K562 (cell line): ENCODE measurements around the gene VARS1. TPM values are rescaled to one million over a fixed set of nuclear protein-coding genes. Genes with fewer than 3 reads are reported as not detected.
"Not testable (repeated sequence)": the region's sequence is repeated elsewhere in the genome, so short reads cannot be mapped to it uniquely, and the experiment has no call there.

ENCODE experiments used
- ATAC-seq: fragments of 200-7000 bp; cut with Tn5 transposase; 3 replicates; pipeline ENCODE4 v1.9.1; 2020; ENCODE audit warnings: moderate library complexity
- BruUV-seq: library from RNA; stranded (reverse); fragments of 400-500 nt; replicated peaks from 2 replicates; lab custom pipeline; 2021; lab: Mats Ljungman, UMichigan
- CTCF ChIA-PET: fragments of 300-600 bp; formaldehyde crosslinking; extraction: SDS; loops from one replicate; lab custom pipeline; 2021; ENCODE audit warnings: low intra/inter-chr PET ratio; lab: Yijun Ruan, JAX
- POLR2A ChIA-PET: fragments of 300-600, 350-650 bp; sonication (Branson Sonifier 250); formaldehyde crosslinking; extraction: SDS; loops from one replicate; lab custom pipeline; 2021; ENCODE audit warnings: antibody characterized with exemption, inconsistent platforms; lab: Yijun Ruan, JAX
- DNase-seq, 4 experiments: peaks; one replicate each; pipeline versions ENCODE4 v3.0.0 to v3.0.0-alpha.2; 2011 to 2018; ENCODE audit warnings: low spot score in 3 of 4, mixed read lengths in 3 of 4; ENCODE audit errors: extremely low read depth in 1 of 4
- FAIRE-seq: peaks from 2 replicates; lab custom pipeline; 2011; peaks lifted over from hg19 to GRCh38; lab: Jason Lieb, UNC
- H2AFZ ChIP-seq: 2 replicates; pipeline ENCODE4 v1.6.0; 2011; ENCODE audit warnings: low read depth, low read length, control low read depth, inconsistent platforms
- H3K27ac ChIP-seq: fragments of 200-600 bp; 3 replicates; pipeline ENCODE4 v1.8.0; 2011; ENCODE audit warnings: low read depth, mild to moderate bottlenecking, control low read depth, inconsistent platforms, low read length, moderate library complexity, mixed read lengths; ENCODE audit errors: extremely low read depth
- H3K27me3 ChIP-seq, 2 experiments: fragments of 300-600 bp in 1 of 2; 2 replicates in 1 of 2; 3 replicates in 1 of 2; pipeline versions ENCODE4 v1.6.0 to v1.8.0; 2011; ENCODE audit warnings: inconsistent platforms in 2 of 2, low read length in 2 of 2, mild to moderate bottlenecking in 1 of 2, mixed read lengths in 1 of 2, moderate library complexity in 1 of 2; ENCODE audit not compliant: control insufficient read depth in 2 of 2, insufficient read depth in 2 of 2
- H3K36me3 ChIP-seq: fragments of 300-600 bp; 3 replicates; pipeline ENCODE4 v1.8.0; 2011; ENCODE audit warnings: mild to moderate bottlenecking, low read length, inconsistent platforms; ENCODE audit not compliant: control insufficient read depth, insufficient read depth
- H3K4me1 ChIP-seq, 2 experiments: fragments of 200-600 bp in 1 of 2; replicated peaks in 1 of 2; 2 replicates in 1 of 2; 3 replicates in 1 of 2; pipeline versions ENCODE4 v1.5.1 to v1.8.0; 2011; ENCODE audit warnings: inconsistent platforms in 2 of 2, low read length in 2 of 2, mild to moderate bottlenecking in 1 of 2, mixed read lengths in 1 of 2, moderate library complexity in 1 of 2; ENCODE audit not compliant: control insufficient read depth in 2 of 2, insufficient read depth in 2 of 2
- H3K4me2 ChIP-seq: 2 replicates; pipeline ENCODE4 v1.6.1; 2011; ENCODE audit warnings: low read length, control low read depth, inconsistent platforms, mixed read lengths; ENCODE audit not compliant: insufficient read depth
- H3K4me3 ChIP-seq: fragments of 200-600 bp; sonication (generic), shearing (Covaris generic); 2 replicates; pipeline ENCODE4 v1.5.1; 2016; ENCODE audit warnings: control low read depth, inconsistent platforms
- H3K79me2 ChIP-seq: fragments of 200-600 bp; 3 replicates; pipeline ENCODE4 v1.8.0; 2011; ENCODE audit warnings: low read length, inconsistent platforms; ENCODE audit not compliant: control insufficient read depth, insufficient read depth
- H3K9ac ChIP-seq, 2 experiments: 2 replicates each; pipeline versions ENCODE4 v1.6.0 to v1.6.1; 2011; ENCODE audit warnings: low read depth in 2 of 2, low read length in 2 of 2, control low read depth in 1 of 2, inconsistent platforms in 1 of 2, mild to moderate bottlenecking in 1 of 2, mixed read lengths in 1 of 2; ENCODE audit not compliant: insufficient read depth in 1 of 2
- H3K9me1 ChIP-seq: one replicate; pipeline ENCODE4 v1.6.0; 2011; ENCODE audit warnings: inconsistent platforms, mild to moderate bottlenecking, low read length, moderate library complexity; ENCODE audit not compliant: control insufficient read depth, insufficient read depth
- H3K9me3 ChIP-seq: replicated peaks from 2 replicates; pipeline ENCODE4 v1.5.1; 2011; ENCODE audit warnings: low read depth, low read length, inconsistent platforms; ENCODE audit not compliant: control insufficient read depth, insufficient read depth
- H4K20me1 ChIP-seq: replicated peaks from 2 replicates; pipeline ENCODE4 v1.6.1; 2011; ENCODE audit warnings: low read length, inconsistent platforms, mixed read lengths; ENCODE audit not compliant: control insufficient read depth, insufficient read depth
- HEY1 ChIP-seq: fragments of 250-450 bp; sonication (Bioruptor Pico); IDR thresholded peaks from 2 replicates; pipeline ENCODE4 v1.5.0; 2020; ENCODE audit warnings: mild to moderate bottlenecking, moderate library complexity, borderline replicate concordance
- MTA1 ChIP-seq: fragments of 450-650 bp; IDR thresholded peaks from 2 replicates; pipeline ENCODE4 v1.6.1; 2017; ENCODE audit warnings: borderline replicate concordance
- PHTF2 ChIP-seq: fragments of 250-450 bp; sonication (Bioruptor Pico); IDR thresholded peaks from 2 replicates; pipeline ENCODE4 v1.5.0; 2021; ENCODE audit warnings: mild to moderate bottlenecking
- RBFOX2 ChIP-seq: fragments of 200-400 bp; formaldehyde crosslinking; IDR thresholded peaks from 2 replicates; pipeline ENCODE4 v1.6.1; 2017; ENCODE audit warnings: low read depth, mild to moderate bottlenecking, low read length, moderate library complexity
- ZBTB7A ChIP-seq: IDR thresholded peaks from 2 replicates; pipeline ENCODE4 v1.6.1; 2011; ENCODE audit warnings: low read depth, mild to moderate bottlenecking, low read length, moderate library complexity, borderline replicate concordance; ENCODE audit not compliant: control insufficient read depth
- ZNF23 ChIP-seq: fragments of 250-450 bp; sonication (Bioruptor Pico); IDR thresholded peaks from 2 replicates; pipeline ENCODE4 v1.4.0; 2020; ENCODE audit warnings: mild to moderate bottlenecking
- ZNF518B ChIP-seq: fragments of 250-450 bp; sonication (Bioruptor Pico); IDR thresholded peaks from 2 replicates; pipeline ENCODE4 v1.5.0; 2021; ENCODE audit warnings: mild to moderate bottlenecking, moderate library complexity
- WGBS: fragments of 100-300 bp; shearing (Covaris generic); methylation state at CpG from one replicate; pipeline ENCODE4 v1.1.6; 2016; ENCODE audit warnings: low coverage, mixed read lengths; ENCODE audit not compliant: insufficient coverage; ENCODE audit errors: missing lambda C conversion rate; 5-methylcytosine and 5-hydroxymethylcytosine counted together
- in situ Hi-C: fragments of 300-500 bp; cut with MboI; formaldehyde crosslinking; loops from 4 replicates; pipeline ENCODE4 v1.15.0; 2018; ENCODE audit warnings: inconsistent platforms, mixed read lengths
- intact Hi-C: fragments of 100-400 bp; cut with micrococcal nuclease; formaldehyde crosslinking; loops from 2 replicates; pipeline ENCODE4 v1.14.2; 2022
- polyA plus RNA-seq, 8 experiments: library from polyadenylated mRNA; depleted of rRNA in 4 of 8; stranded (reverse) in 5 of 8; unstranded in 3 of 8; fragments of >200 nt; fragmentation: Nextera tagmentation in 2 of 8; fragmentation: Illumina TruSeq in 1 of 8; extraction: Ambion mirVana in 2 of 8; extraction: Trizol in 1 of 8; gene quantifications; 2 replicates each; pipeline versions ENCODE4 v1.2.1 to v1.2.3, GENCODE V29; 2011 to 2014; ENCODE audit warnings: inconsistent platforms in 1 of 8, missing spikeins in 1 of 8
- total RNA-seq, 7 experiments: library from RNA; depleted of rRNA in 6 of 7; stranded (reverse); fragments of >200 nt in 6 of 7; fragmentation: Illumina TruSeq in 2 of 7; extraction: Trizol in 2 of 7; gene quantifications; 2 replicates each; pipeline versions ENCODE4 v1.2.1 to v1.2.3, GENCODE V29; 2011 to 2021; ENCODE audit warnings: low replicate concordance in 1 of 7
- TF ChIP-seq, protein P1 (sequence below), 3 experiments: IDR thresholded peaks in 2 of 3; conservative IDR thresholded peaks in 1 of 3; 2 replicates each; pipeline ENCODE4 v1.5.1; 2011 to 2012; ENCODE audit warnings: low read length in 3 of 3, mild to moderate bottlenecking in 3 of 3, control low read depth in 2 of 3, improper control_type of control experiment in 1 of 3, inconsistent platforms in 1 of 3, low read depth in 1 of 3, mixed read lengths in 1 of 3, moderate library complexity in 1 of 3; ENCODE audit not compliant: insufficient read depth in 2 of 3
- TF ChIP-seq, protein P2 (sequence below), 2 experiments: fragments of 450-650 bp; IDR thresholded peaks; 2 replicates each; pipeline ENCODE4 v1.6.1; 2018; ENCODE audit warnings: mild to moderate bottlenecking in 2 of 2, low read depth in 1 of 2; ENCODE audit not compliant: partially characterized antibody in 2 of 2

The VARS1 gene
- total and polyA plus RNA-seq, 9 of the 15 experiments (the other 6 are each of a cell fraction or from before 2014, with no cell fraction given) = 2.9 to 488 (median 130) TPM

DNA sequence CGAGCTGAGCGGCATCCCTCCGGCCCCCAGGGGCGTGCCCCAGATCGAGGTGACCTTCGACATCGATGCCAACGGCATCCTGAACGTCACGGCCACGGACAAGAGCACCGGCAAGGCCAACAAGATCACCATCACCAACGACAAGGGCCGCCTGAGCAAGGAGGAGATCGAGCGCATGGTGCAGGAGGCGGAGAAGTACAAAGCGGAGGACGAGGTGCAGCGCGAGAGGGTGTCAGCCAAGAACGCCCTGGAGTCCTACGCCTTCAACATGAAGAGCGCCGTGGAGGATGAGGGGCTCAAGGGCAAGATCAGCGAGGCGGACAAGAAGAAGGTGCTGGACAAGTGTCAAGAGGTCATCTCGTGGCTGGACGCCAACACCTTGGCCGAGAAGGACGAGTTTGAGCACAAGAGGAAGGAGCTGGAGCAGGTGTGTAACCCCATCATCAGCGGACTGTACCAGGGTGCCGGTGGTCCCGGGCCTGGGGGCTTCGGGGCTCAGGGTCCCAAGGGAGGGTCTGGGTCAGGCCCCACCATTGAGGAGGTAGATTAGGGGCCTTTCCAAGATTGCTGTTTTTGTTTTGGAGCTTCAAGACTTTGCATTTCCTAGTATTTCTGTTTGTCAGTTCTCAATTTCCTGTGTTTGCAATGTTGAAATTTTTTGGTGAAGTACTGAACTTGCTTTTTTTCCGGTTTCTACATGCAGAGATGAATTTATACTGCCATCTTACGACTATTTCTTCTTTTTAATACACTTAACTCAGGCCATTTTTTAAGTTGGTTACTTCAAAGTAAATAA, 21.8 kb upstream of the VARS1 start:
- under 1% methylated on average over 14 of the region's 37 CpGs for WGBS
- H3K4me1 ChIP-seq = peaks cover 38 to 45% of the 10 kb centered on the region in 2 experiments
- POLR2A ChIA-PET = interaction anchor here (0.8 to 1.9 kb wide), 15 partner anchors 9 to 266 kb away, joined by 3 to 20 read pairs (median 4); partner anchors contain the start of genes CLIC1, GPANK1, HSPA1B and LSM2
- peaks cover 23% of the 10 kb centered on the region for H3K36me3 ChIP-seq
- peaks cover 61% of the 10 kb centered on the region for H3K79me2 ChIP-seq
- ATAC-seq = peak; percentile 3
- FAIRE-seq = peak; percentile 42
- peak overlapping the region; percentile 89 for H3K4me2 ChIP-seq
- H3K27me3 ChIP-seq, H3K9me1 ChIP-seq, DNase-seq, H3K9me3 ChIP-seq, CTCF ChIA-PET, H2AFZ ChIP-seq, in situ Hi-C loops, intact Hi-C loops: not testable (repeated sequence)
- H3K4me3 ChIP-seq = peak overlapping the region; percentile 54
- H4K20me1 ChIP-seq = peaks cover 16% of the 10 kb centered on the region
- TSS peak; percentile 60 for BruUV-seq
- H3K27ac ChIP-seq = peak overlapping the region; percentile 21; the same call in 1 of the 3 replicates
- H3K9ac ChIP-seq = peak overlapping the region; percentile 53 to 90
- TF ChIP-seq PHTF2 = peak; percentile 84; the same call in 1 of the 2 replicates
- TF ChIP-seq, protein P1, sequence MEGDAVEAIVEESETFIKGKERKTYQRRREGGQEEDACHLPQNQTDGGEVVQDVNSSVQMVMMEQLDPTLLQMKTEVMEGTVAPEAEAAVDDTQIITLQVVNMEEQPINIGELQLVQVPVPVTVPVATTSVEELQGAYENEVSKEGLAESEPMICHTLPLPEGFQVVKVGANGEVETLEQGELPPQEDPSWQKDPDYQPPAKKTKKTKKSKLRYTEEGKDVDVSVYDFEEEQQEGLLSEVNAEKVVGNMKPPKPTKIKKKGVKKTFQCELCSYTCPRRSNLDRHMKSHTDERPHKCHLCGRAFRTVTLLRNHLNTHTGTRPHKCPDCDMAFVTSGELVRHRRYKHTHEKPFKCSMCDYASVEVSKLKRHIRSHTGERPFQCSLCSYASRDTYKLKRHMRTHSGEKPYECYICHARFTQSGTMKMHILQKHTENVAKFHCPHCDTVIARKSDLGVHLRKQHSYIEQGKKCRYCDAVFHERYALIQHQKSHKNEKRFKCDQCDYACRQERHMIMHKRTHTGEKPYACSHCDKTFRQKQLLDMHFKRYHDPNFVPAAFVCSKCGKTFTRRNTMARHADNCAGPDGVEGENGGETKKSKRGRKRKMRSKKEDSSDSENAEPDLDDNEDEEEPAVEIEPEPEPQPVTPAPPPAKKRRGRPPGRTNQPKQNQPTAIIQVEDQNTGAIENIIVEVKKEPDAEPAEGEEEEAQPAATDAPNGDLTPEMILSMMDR (IDR thresholded peaks at IDR 0.05 in 2 of 3, conservative IDR thresholded peaks at IDR 0.05 in 1 of 3; ENCODE audit: insufficient read depth in 2 of 3, low read depth in 1 of 3, low read length in 3 of 3) = peak in 1 of 3 experiments; percentile 36; a peak in 1 of 6 replicates
- TF ChIP-seq, protein P2, sequence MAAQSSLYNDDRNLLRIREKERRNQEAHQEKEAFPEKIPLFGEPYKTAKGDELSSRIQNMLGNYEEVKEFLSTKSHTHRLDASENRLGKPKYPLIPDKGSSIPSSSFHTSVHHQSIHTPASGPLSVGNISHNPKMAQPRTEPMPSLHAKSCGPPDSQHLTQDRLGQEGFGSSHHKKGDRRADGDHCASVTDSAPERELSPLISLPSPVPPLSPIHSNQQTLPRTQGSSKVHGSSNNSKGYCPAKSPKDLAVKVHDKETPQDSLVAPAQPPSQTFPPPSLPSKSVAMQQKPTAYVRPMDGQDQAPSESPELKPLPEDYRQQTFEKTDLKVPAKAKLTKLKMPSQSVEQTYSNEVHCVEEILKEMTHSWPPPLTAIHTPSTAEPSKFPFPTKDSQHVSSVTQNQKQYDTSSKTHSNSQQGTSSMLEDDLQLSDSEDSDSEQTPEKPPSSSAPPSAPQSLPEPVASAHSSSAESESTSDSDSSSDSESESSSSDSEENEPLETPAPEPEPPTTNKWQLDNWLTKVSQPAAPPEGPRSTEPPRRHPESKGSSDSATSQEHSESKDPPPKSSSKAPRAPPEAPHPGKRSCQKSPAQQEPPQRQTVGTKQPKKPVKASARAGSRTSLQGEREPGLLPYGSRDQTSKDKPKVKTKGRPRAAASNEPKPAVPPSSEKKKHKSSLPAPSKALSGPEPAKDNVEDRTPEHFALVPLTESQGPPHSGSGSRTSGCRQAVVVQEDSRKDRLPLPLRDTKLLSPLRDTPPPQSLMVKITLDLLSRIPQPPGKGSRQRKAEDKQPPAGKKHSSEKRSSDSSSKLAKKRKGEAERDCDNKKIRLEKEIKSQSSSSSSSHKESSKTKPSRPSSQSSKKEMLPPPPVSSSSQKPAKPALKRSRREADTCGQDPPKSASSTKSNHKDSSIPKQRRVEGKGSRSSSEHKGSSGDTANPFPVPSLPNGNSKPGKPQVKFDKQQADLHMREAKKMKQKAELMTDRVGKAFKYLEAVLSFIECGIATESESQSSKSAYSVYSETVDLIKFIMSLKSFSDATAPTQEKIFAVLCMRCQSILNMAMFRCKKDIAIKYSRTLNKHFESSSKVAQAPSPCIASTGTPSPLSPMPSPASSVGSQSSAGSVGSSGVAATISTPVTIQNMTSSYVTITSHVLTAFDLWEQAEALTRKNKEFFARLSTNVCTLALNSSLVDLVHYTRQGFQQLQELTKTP (IDR thresholded peaks at IDR 0.05; ENCODE audit: low read depth in 1 of 2, partially characterized antibody in 2 of 2) = peak in 1 of 2 experiments; percentile 21
- TF ChIP-seq RBFOX2 = peak; percentile 53; the same call in 1 of the 2 replicates
- TF ChIP-seq ZBTB7A = peak; percentile 72; the same call in 1 of the 2 replicates
- TF ChIP-seq ZNF23 (CRISPR knock-in tag) = 0 out of 2 replicates have a peak, but pooled peaks have one; percentile 27
- TF ChIP-seq ZNF518B (CRISPR knock-in tag) = 0 out of 2 replicates have a peak, but pooled peaks have one; percentile 54
- TF ChIP-seq HEY1 (CRISPR knock-in tag) = peak; percentile 9; the same call in 1 of the 2 replicates
- TF ChIP-seq MTA1 = 0 out of 2 replicates have a peak, but pooled peaks have one; percentile 22
